Left ventricle myocardium inferior (tissue), 1 donor: ENCODE results near the gene TNFSF12. TPM values are rescaled to one million over a fixed set of nuclear protein-coding genes. Genes with fewer than 3 reads are reported as not detected.

Source experiments
- DNase-seq: peaks from one replicate; pipeline ENCODE4 v3.0.0-alpha.2; 2020
- H3K27ac ChIP-seq: fragments of 200-600 bp; replicated peaks from 2 replicates; pipeline ENCODE4 v1.8.0; 2021
- H3K27me3 ChIP-seq: fragments of 200-600 bp; 2 replicates; pipeline ENCODE4 v1.8.0; 2021; ENCODE audit warnings: low read depth
- H3K36me3 ChIP-seq: fragments of 200-600 bp; 2 replicates; pipeline ENCODE4 v1.8.0; 2021
- H3K4me1 ChIP-seq: fragments of 200-600 bp; 2 replicates; pipeline ENCODE4 v1.8.0; 2021
- H3K4me3 ChIP-seq: fragments of 200-600 bp; 2 replicates; pipeline ENCODE4 v1.8.0; 2021; ENCODE audit warnings: mild to moderate bottlenecking, moderate library complexity
- H3K9me3 ChIP-seq: fragments of 200-600 bp; replicated peaks from 2 replicates; pipeline ENCODE4 v1.8.0; 2021
- intact Hi-C: fragments of 100-400 bp; cut with micrococcal nuclease; formaldehyde crosslinking; loops from one replicate; pipeline ENCODE4 v1.11.0; 2022
- total RNA-seq: library from RNA; stranded (reverse); fragmentation: NEBNext Ultra II Directional; extraction: Animal tissue kit (Norgen Biotek cat#: 25700); gene quantifications from one replicate; pipeline ENCODE4 v1.2.1, GENCODE V29; 2021
- TF ChIP-seq, protein P1 (sequence below): fragments of 200-600 bp; IDR thresholded peaks from 2 replicates; pipeline ENCODE4 v1.8.0; 2021; ENCODE audit warnings: antibody characterized with exemption, mild to moderate bottlenecking, borderline replicate concordance
- donor health status: DM: no; HTN: yes; CAD: no; lungs with severe emphysema.

TNFSF12 gene
- total RNA-seq, 1 donor from 2014 or later = 29.9 TPM

DNA sequence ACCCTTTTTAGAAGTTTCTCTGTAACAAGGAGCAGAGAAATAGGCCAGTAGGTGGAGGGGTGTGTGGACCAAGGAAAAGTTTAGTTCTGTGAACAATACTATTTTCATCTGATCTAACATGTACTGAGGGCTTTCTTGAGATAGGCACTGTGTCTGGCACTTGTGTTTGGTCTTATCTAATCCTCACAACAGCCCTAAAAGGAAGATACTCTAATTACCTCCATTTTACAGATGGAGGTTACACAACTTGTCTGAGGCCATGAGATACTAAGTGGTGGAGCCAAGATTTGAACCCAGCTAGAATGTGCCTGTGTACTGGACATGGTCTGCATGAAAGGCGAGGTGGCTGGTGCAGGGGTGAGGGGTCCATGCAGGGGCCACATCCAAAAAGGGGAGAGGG, 4.5 kb downstream of the TNFSF12 start:
- DNase-seq = no peak
- Histone ChIP-seq H3K4me3 (no peak overlapping the region), H3K9me3 (no peaks in the 10 kb centered on the region), H3K27me3 (no peaks in the 10 kb centered on the region), H3K36me3 (peaks cover 17% of the 10 kb centered on the region), H3K4me1 (peaks cover 39% of the 10 kb centered on the region), H3K27ac (peak overlapping the region; percentile 41)
- TF ChIP-seq, protein P1, sequence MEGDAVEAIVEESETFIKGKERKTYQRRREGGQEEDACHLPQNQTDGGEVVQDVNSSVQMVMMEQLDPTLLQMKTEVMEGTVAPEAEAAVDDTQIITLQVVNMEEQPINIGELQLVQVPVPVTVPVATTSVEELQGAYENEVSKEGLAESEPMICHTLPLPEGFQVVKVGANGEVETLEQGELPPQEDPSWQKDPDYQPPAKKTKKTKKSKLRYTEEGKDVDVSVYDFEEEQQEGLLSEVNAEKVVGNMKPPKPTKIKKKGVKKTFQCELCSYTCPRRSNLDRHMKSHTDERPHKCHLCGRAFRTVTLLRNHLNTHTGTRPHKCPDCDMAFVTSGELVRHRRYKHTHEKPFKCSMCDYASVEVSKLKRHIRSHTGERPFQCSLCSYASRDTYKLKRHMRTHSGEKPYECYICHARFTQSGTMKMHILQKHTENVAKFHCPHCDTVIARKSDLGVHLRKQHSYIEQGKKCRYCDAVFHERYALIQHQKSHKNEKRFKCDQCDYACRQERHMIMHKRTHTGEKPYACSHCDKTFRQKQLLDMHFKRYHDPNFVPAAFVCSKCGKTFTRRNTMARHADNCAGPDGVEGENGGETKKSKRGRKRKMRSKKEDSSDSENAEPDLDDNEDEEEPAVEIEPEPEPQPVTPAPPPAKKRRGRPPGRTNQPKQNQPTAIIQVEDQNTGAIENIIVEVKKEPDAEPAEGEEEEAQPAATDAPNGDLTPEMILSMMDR = no peak
- intact Hi-C loops = no loop called here

DNA sequence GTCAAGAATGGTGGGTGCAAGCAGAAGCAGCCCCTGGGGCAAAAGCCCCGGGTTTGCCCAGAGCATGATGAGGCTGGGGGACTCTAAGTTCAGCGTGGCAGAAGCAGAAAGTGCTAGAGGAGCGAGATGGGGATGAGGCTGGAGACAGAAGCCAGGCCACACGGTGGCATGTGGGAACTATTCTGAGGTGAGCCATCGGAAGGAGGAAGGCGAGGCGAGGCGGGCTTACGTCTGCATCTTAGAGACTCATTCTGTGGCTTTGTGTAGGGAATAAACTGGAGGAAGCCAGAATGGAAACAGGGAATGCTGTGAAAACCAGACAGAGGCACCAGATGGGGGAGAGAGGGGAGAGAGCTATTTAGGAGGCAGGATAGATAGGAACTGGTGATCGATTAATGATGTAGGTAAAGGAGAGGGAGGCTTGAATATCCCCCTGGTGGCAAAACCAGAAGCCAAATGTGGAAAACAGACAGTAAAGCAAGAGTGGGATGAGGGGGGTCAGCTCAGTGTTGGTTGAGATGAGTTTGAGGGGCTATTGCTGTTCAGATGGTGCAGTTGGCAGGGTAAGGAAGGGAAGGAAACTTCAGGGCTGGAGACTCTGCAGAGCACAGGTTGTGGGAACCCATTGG, 6.6 kb downstream of the TNFSF12 start:
- Histone ChIP-seq H3K4me1 (peaks cover 39% of the 10 kb centered on the region), H3K27me3 (no peaks in the 10 kb centered on the region), H3K36me3 (peaks cover 17% of the 10 kb centered on the region), H3K9me3 (no peaks in the 10 kb centered on the region), H3K4me3 (no peak overlapping the region), H3K27ac (no peak overlapping the region)
- TF ChIP-seq, protein P1 = no peak
- no peak for DNase-seq
- intact Hi-C loops = no loop called here

DNA sequence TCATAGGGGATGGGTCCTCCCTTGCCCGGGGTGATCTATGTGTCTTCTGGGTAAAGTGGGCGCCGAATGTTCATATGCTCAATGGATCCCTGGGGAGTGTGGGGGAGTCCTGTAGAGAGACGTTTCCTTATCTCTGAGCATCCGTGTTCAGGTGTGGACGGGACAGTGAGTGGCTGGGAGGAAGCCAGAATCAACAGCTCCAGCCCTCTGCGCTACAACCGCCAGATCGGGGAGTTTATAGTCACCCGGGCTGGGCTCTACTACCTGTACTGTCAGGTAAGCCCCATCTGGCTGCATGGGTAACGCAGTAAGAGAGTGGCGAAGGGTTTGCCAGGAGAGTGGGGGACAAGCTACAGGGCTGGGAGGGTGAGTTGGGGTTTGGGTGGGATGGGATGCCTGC, 7.8 kb downstream of the TNFSF12 start:
- H3K27me3 ChIP-seq = no peaks in the 10 kb centered on the region
- peaks cover 48% of the 10 kb centered on the region for H3K4me1 ChIP-seq
- DNase-seq = no peak
- H3K27ac ChIP-seq = peak overlapping the region; percentile 94
- intact Hi-C loops = no loop called here
- H3K36me3 ChIP-seq = peaks cover 8% of the 10 kb centered on the region
- no peaks in the 10 kb centered on the region for H3K9me3 ChIP-seq
- TF ChIP-seq, protein P1 = no peak
- no peak overlapping the region for H3K4me3 ChIP-seq

DNA sequence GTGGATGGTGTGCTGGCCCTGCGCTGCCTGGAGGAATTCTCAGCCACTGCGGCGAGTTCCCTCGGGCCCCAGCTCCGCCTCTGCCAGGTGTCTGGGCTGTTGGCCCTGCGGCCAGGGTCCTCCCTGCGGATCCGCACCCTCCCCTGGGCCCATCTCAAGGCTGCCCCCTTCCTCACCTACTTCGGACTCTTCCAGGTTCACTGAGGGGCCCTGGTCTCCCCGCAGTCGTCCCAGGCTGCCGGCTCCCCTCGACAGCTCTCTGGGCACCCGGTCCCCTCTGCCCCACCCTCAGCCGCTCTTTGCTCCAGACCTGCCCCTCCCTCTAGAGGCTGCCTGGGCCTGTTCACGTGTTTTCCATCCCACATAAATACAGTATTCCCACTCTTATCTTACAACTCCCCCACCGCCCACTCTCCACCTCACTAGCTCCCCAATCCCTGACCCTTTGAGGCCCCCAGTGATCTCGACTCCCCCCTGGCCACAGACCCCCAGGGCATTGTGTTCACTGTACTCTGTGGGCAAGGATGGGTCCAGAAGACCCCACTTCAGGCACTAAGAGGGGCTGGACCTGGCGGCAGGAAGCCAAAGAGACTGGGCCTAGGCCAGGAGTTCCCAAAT, 8.4 kb downstream of the TNFSF12 start:
- Histone ChIP-seq H3K4me3 (peak overlapping the region; percentile 99), H3K36me3 (peaks cover 8% of the 10 kb centered on the region), H3K9me3 (no peaks in the 10 kb centered on the region), H3K27ac (peak overlapping the region; percentile 94), H3K4me1 (peaks cover 54% of the 10 kb centered on the region), H3K27me3 (no peaks in the 10 kb centered on the region)
- intact Hi-C loops = no loop called here
- TF ChIP-seq, protein P1 = no peak
- DNase-seq = no peak

DNA sequence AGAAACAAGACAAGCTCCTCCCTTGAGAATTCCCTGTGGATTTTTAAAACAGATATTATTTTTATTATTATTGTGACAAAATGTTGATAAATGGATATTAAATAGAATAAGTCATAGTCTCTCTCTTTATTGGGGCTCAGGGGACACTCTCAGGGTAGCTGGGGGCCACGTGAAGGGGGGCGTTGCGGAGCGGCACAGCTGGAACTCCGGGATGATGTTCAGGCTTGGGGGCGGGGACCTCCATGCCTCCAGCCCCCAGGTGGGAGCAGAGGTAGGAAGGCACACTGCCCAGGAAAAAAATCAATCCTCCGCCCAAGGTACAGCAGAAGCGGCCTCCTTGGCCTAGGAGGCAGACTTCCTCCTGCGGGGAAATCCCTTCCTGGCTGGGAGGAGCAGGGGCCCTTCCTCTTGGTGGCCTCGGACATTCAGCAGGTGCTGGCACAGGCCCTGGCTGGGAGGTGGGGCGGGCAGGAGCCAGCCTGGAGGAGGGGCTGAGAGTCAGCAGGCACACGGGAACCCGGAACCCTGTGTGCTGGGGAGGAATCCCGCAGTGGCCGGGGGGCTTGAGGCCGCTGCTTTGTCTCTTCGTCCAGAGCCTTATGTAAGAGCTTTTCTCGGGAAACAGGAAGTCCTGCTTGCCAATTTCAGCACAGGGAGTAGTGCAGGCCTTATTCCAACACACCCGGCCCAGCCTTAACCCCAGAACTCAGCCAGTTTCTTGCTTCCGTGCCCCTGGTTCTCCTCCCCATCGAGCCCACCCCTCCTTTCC, 9.1 kb downstream of the TNFSF12 start:
- Histone ChIP-seq H3K27ac (peak overlapping the region; percentile 94), H3K36me3 (peaks cover 9% of the 10 kb centered on the region), H3K27me3 (no peaks in the 10 kb centered on the region), H3K4me3 (peak overlapping the region; percentile 99), H3K9me3 (no peaks in the 10 kb centered on the region), H3K4me1 (peaks cover 61% of the 10 kb centered on the region)
- TF ChIP-seq, protein P1 = peak; percentile 10
- intact Hi-C loops = no loop called here
- DNase-seq = peak; percentile 87
